HepG2 (cell line): ENCODE data around the gene CADM1. TPM values are rescaled to one million over a fixed set of nuclear protein-coding genes. Genes with fewer than 3 reads are reported as not detected.

Experiments
- ATAC-seq: fragments of 200-7000 bp; cut with Tn5 transposase; 3 replicates; pipeline ENCODE4 v1.9.1; 2020; ENCODE audit warnings: mild to moderate bottlenecking, moderate library complexity
- BruUV-seq: library from RNA; stranded (reverse); fragments of 400-500 nt; replicated peaks from 2 replicates; lab custom pipeline; 2021; lab: Mats Ljungman, UMichigan
- CTCF ChIA-PET: fragments of 300-600 bp; formaldehyde crosslinking; extraction: SDS; loops from one replicate; lab custom pipeline; 2021; ENCODE audit warnings: low total read pairs, inconsistent platforms, low intra/inter-chr PET ratio; lab: Yijun Ruan, JAX
- POLR2A ChIA-PET: fragments of 350-600 bp; sonication (Branson Sonifier 250); formaldehyde crosslinking; loops from one replicate; lab custom pipeline; 2020; ENCODE audit warnings: antibody characterized with exemption, inconsistent platforms; lab: Yijun Ruan, JAX
- DNase-seq: peaks from one replicate; pipeline ENCODE4 v3.0.0-alpha.2; 2015; ENCODE audit warnings: low spot score
- FAIRE-seq: peaks from 3 replicates; lab custom pipeline; 2011; peaks lifted over from hg19 to GRCh38; lab: Jason Lieb, UNC
- H2AFZ ChIP-seq: one replicate; pipeline ENCODE4 v1.6.1; 2011; ENCODE audit warnings: low read length, inconsistent platforms
- H3K27ac ChIP-seq: fragments of 300-600 bp; 3 replicates; pipeline ENCODE4 v1.8.0; 2011; ENCODE audit warnings: mixed run types, mild to moderate bottlenecking, mixed read lengths, low read length, inconsistent platforms; ENCODE audit not compliant: insufficient read depth; ENCODE audit errors: extremely low read length
- H3K27me3 ChIP-seq, 2 experiments: fragments of 200-600 bp in 1 of 2; 2 replicates in 1 of 2; 3 replicates in 1 of 2; pipeline versions ENCODE4 v1.6.0 to v1.8.0; 2011; ENCODE audit warnings: low read length in 2 of 2, mild to moderate bottlenecking in 2 of 2, moderate library complexity in 2 of 2, inconsistent platforms in 1 of 2; ENCODE audit not compliant: insufficient read depth in 2 of 2, control insufficient read depth in 1 of 2
- H3K36me3 ChIP-seq, 2 experiments: fragments of 200-600 bp in 1 of 2; replicated peaks in 1 of 2; 2 replicates in 1 of 2; 3 replicates in 1 of 2; pipeline versions ENCODE4 v1.5.1 to v1.8.0; 2011; ENCODE audit warnings: low read length in 2 of 2, inconsistent platforms in 1 of 2; ENCODE audit not compliant: insufficient read depth in 2 of 2, control insufficient read depth in 1 of 2
- H3K4me1 ChIP-seq: 2 replicates; pipeline ENCODE4 v1.5.1; 2012; ENCODE audit warnings: low read length, inconsistent platforms; ENCODE audit not compliant: insufficient read depth
- H3K4me2 ChIP-seq: 2 replicates; pipeline ENCODE4 v1.6.0; 2011; ENCODE audit warnings: low read depth, low read length, inconsistent platforms
- H3K4me3 ChIP-seq, 3 experiments: fragments of 200-600 bp in 1 of 3; sonication (generic), shearing (Covaris generic) in 1 of 3; replicated peaks in 1 of 3; 2 replicates each; pipeline ENCODE4 v1.5.1; 2011 to 2016; ENCODE audit warnings: low read length in 3 of 3, inconsistent platforms in 2 of 3, low read depth in 2 of 3, mild to moderate bottlenecking in 2 of 3, control low read depth in 1 of 3, mixed read lengths in 1 of 3; ENCODE audit not compliant: insufficient read depth in 1 of 3
- H3K79me2 ChIP-seq: one replicate; pipeline ENCODE4 v1.6.1; 2011; ENCODE audit warnings: low read length, inconsistent platforms; ENCODE audit not compliant: insufficient read depth
- H3K9ac ChIP-seq: 2 replicates; pipeline ENCODE4 v1.6.0; 2011; ENCODE audit warnings: mild to moderate bottlenecking, low read depth, low read length, inconsistent platforms; ENCODE audit not compliant: insufficient read depth
- H3K9me3 ChIP-seq: 2 replicates; pipeline ENCODE4 v1.5.1; 2012; ENCODE audit warnings: mild to moderate bottlenecking, low read length
- H4K20me1 ChIP-seq: 2 replicates; pipeline ENCODE4 v1.6.0; 2011; ENCODE audit warnings: inconsistent platforms, mild to moderate bottlenecking, low read length, moderate library complexity; ENCODE audit not compliant: insufficient read depth
- GATA4 ChIP-seq: sonication (generic); IDR thresholded peaks from 2 replicates; pipeline ENCODE4 v1.6.1; 2016; ENCODE audit warnings: antibody characterized with exemption, low read depth, borderline replicate concordance
- MXI1 ChIP-seq: IDR thresholded peaks from 3 replicates; pipeline ENCODE4 v1.6.1; 2012; ENCODE audit warnings: low read depth, low read length, inconsistent platforms, borderline replicate concordance
- MYNN ChIP-seq: sonication (generic); formaldehyde crosslinking; IDR thresholded peaks from 2 replicates; pipeline ENCODE4 v1.4.0; 2020; ENCODE audit warnings: mild to moderate bottlenecking, low read depth, missing genetic modification reagents
- PAXIP1 ChIP-seq: sonication (generic); formaldehyde crosslinking; conservative IDR thresholded peaks from 2 replicates; pipeline ENCODE4 v1.4.0; 2020; ENCODE audit warnings: mild to moderate bottlenecking, missing genetic modification reagents, moderate library complexity
- RNF2 ChIP-seq: fragments of 450-650 bp; conservative IDR thresholded peaks from 2 replicates; pipeline ENCODE4 v1.6.1; 2016; ENCODE audit warnings: low read depth
- SALL1 ChIP-seq: sonication (generic); formaldehyde crosslinking; IDR thresholded peaks from 2 replicates; pipeline ENCODE4 v1.8.0; 2022; ENCODE audit warnings: mild to moderate bottlenecking, missing genetic modification reagents
- SP1 ChIP-seq, 2 experiments: fragments of 450-650 bp in 1 of 2; sonication (generic) in 1 of 2; formaldehyde crosslinking in 1 of 2; IDR thresholded peaks; 2 replicates each; pipeline versions ENCODE4 v1.4.0 to v1.6.1; 2016 to 2020; ENCODE audit warnings: missing genetic modification reagents in 1 of 2
- THAP9 ChIP-seq: sonication (generic); formaldehyde crosslinking; IDR thresholded peaks from 2 replicates; pipeline ENCODE4; 2020; ENCODE audit warnings: missing genetic modification reagents, mild to moderate bottlenecking, borderline replicate concordance
- ZMYM3 ChIP-seq: sonication (generic); formaldehyde crosslinking; IDR thresholded peaks from 2 replicates; pipeline ENCODE4 v1.5.1; 2020; ENCODE audit warnings: mild to moderate bottlenecking, missing genetic modification reagents
- ZNF292 ChIP-seq: sonication (generic); formaldehyde crosslinking; IDR thresholded peaks from 2 replicates; pipeline ENCODE4 v1.8.1; 2022; ENCODE audit warnings: mild to moderate bottlenecking, low read depth, missing genetic modification reagents, borderline replicate concordance
- ZNF350 ChIP-seq: sonication (generic); formaldehyde crosslinking; IDR thresholded peaks from 2 replicates; pipeline ENCODE4 v1.4.0; 2020; ENCODE audit warnings: mild to moderate bottlenecking, low read depth, missing genetic modification reagents, borderline replicate concordance
- ZNF546 ChIP-seq: sonication (generic); formaldehyde crosslinking; conservative IDR thresholded peaks from 2 replicates; pipeline ENCODE4 v1.8.1; 2023; ENCODE audit warnings: mild to moderate bottlenecking, missing genetic modification reagents
- ZNF572 ChIP-seq: sonication (generic); formaldehyde crosslinking; IDR thresholded peaks from 2 replicates; pipeline ENCODE4 v1.5.1; 2020; ENCODE audit warnings: mild to moderate bottlenecking, missing genetic modification reagents
- ZNF777 ChIP-seq: sonication (generic); formaldehyde crosslinking; IDR thresholded peaks from 2 replicates; pipeline ENCODE4 v1.4.0; 2020; ENCODE audit warnings: missing genetic modification reagents
- WGBS: methylation state at CpG from one replicate; pipeline ENCODE4 v1.1.6; 2017; ENCODE audit warnings: low lambda C conversion rate; 5-methylcytosine and 5-hydroxymethylcytosine counted together
- in situ Hi-C: cut with HindIII; loops from 2 replicates; pipeline ENCODE4 v1.10.0; 2017; ENCODE audit warnings: low pct_unique_long_range_greater_than_20kb; ENCODE audit not compliant: extremely low pct_ligation_motif_present
- intact Hi-C: fragments of 100-400 bp; cut with micrococcal nuclease; formaldehyde crosslinking; loops from one replicate; pipeline ENCODE4 v1.10.0; 2022; ENCODE audit not compliant: unreplicated experiment
- polyA plus RNA-seq, 8 experiments: library from polyadenylated mRNA; depleted of rRNA in 3 of 8; stranded (reverse) in 7 of 8; unstranded in 1 of 8; fragments of >200 nt; fragmentation: Illumina TruSeq in 4 of 8; extraction: Trizol in 4 of 8; gene quantifications; 2 replicates each; pipeline versions ENCODE4 v1.2.1 to v1.2.3, GENCODE V29; 2011 to 2016; ENCODE audit warnings: low read depth in 4 of 8, missing spikeins in 1 of 8, mixed read lengths in 1 of 8; ENCODE audit not compliant: insufficient read depth in 1 of 8
- total RNA-seq, 5 experiments: library from RNA; depleted of rRNA; stranded (reverse); fragments of >200 nt; fragmentation: Illumina TruSeq; extraction: Trizol; gene quantifications; 2 replicates each; pipeline ENCODE4 v1.2.3, GENCODE V29; 2016; ENCODE audit warnings: low read depth in 1 of 5
- TF ChIP-seq, protein P1 (sequence below): sonication (generic); formaldehyde crosslinking; IDR thresholded peaks from 2 replicates; pipeline ENCODE4 v1.5.0; 2020; ENCODE audit warnings: mild to moderate bottlenecking, missing genetic modification reagents

The CADM1 gene
- total and polyA plus RNA-seq, 2 of the 13 experiments (the other 11 are each of a cell fraction or from before 2014, with no cell fraction given), result 71.3 to 122 TPM

GRCh38 chr11:115157247-115157646 is 347.0 kb downstream of the CADM1 start (continued):
- TF ChIP-seq SALL1 (CRISPR knock-in tag) (0 out of 2 replicates have a peak, but pooled peaks have one; percentile 15), ZNF292 (CRISPR knock-in tag) (peak; percentile 86; the same call in 1 of the 2 replicates), PAXIP1 (CRISPR knock-in tag) (0 out of 2 replicates have a peak, but pooled peaks have one; percentile 30), GATA4 (no peak), THAP9 (CRISPR knock-in tag) (no peak)

DNA sequence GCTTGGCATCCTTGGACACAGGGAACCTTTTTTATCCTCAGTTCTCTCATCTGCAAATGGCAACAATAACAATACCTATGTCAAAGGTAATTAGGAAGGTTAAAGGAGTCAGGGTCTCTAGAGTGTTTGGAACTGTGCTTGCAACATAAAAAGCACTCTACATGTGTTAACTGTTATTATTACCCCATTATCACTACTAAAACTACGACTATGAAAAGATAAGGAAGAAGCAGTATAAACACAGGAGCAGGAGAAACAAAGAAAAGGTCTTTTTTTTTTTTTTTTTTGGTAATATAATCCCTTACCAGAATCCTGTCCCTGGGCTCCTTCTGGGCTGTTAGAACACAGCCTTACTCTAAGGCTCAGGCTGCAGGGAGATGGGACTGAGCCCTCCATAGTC is 348.2 kb downstream of the CADM1 start:
- ChIA-PET CTCF (no interaction called here), POLR2A (no interaction called here)
- no peak overlapping the region for H3K4me2 ChIP-seq
- TF ChIP-seq SP1 (IDR thresholded peaks at IDR 0.05) (no peak), SP1 (CRISPR knock-in tag; IDR thresholded peaks at IDR 0.05) (no peak), MYNN (CRISPR knock-in tag) (no peak), ZNF546 (CRISPR knock-in tag) (no peak), ZMYM3 (CRISPR knock-in tag) (no peak), ZNF572 (CRISPR knock-in tag) (no peak), ZNF350 (CRISPR knock-in tag) (no peak), ZNF777 (CRISPR knock-in tag) (no peak), RNF2 (no peak), MXI1 (no peak)
- TF ChIP-seq, protein P1, sequence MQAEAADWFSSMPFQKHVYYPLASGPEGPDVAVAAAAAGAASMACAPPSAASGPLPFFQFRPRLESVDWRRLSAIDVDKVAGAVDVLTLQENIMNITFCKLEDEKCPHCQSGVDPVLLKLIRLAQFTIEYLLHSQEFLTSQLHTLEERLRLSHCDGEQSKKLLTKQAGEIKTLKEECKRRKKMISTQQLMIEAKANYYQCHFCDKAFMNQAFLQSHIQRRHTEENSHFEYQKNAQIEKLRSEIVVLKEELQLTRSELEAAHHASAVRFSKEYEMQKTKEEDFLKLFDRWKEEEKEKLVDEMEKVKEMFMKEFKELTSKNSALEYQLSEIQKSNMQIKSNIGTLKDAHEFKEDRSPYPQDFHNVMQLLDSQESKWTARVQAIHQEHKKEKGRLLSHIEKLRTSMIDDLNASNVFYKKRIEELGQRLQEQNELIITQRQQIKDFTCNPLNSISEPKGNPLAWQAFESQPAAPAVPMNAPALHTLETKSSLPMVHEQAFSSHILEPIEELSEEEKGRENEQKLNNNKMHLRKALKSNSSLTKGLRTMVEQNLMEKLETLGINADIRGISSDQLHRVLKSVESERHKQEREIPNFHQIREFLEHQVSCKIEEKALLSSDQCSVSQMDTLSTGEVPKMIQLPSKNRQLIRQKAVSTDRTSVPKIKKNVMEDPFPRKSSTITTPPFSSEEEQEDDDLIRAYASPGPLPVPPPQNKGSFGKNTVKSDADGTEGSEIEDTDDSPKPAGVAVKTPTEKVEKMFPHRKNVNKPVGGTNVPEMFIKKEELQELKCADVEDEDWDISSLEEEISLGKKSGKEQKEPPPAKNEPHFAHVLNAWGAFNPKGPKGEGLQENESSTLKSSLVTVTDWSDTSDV (CRISPR knock-in tag), result no peak

More for the DNA sequence above, 348.2 kb downstream of the CADM1 start:
- Histone ChIP-seq H3K27ac (no peak overlapping the region), H3K27me3 (peaks cover 1 to 7% of the 10 kb centered on the region in 2 experiments; a peak in 3 of 5 replicates), H3K79me2 (no peaks in the 10 kb centered on the region), H2AFZ (no peak overlapping the region), H3K9me3 (no peaks in the 10 kb centered on the region), H3K4me1 (peaks cover 22% of the 10 kb centered on the region), H3K9ac (no peak overlapping the region), H3K4me3 (no peak overlapping the region), H3K36me3 (no peaks in the 10 kb centered on the region), H4K20me1 (no peaks in the 10 kb centered on the region)
- WGBS, result 2% methylated on average over 1 of the region's 1 CpG
- DNase-seq (no peak), FAIRE-seq (no peak), ATAC-seq (no peak)
- BruUV-seq, result no TSS peak
- in situ Hi-C loops, result no loop called here
- intact Hi-C loops, result no loop called here
